ENCODE data around the gene PRKCZ.

The PRKCZ gene

GRCh38 chr1:2046953-2047748, 3.1 kb upstream of the PRKCZ start:
- TF ChIP-seq CTCF (IDR thresholded peaks at IDR 0.05; ENCODE audit: insufficient read depth, low read length) (no peak), SPI1 (IDR thresholded peaks at IDR 0.05; ENCODE audit: borderline replicate concordance, low read depth) (no peak)
- no peak for DNase-seq (ENCODE audit: low read depth in 1 of 2, low spot score in 1 of 2)
- Histone ChIP-seq H3K27me3 (ENCODE audit: insufficient read depth, poor library complexity, severe bottlenecking) (peaks cover 42% of the 10 kb centered on the region), H3K4me3 (replicated peaks; ENCODE audit: insufficient read depth, low read length) (no peak overlapping the region), H3K27ac (replicated peaks) (no peak overlapping the region)

- Histone ChIP-seq H3K27me3 (ENCODE audit: insufficient read depth, poor library complexity, severe bottlenecking) (peaks cover 47% of the 10 kb centered on the region), H3K4me3 (replicated peaks; ENCODE audit: insufficient read depth, low read length) (no peak overlapping the region)
Observed at GRCh38 chr1:2047749-2048729, 2.2 kb upstream of the PRKCZ start.

GRCh38 chr1:2049225-2049717, 940 bp upstream of the PRKCZ start:
- no peak overlapping the region for H3K27ac ChIP-seq (replicated peaks)
- no peak for TF ChIP-seq POLR2AphosphoS5 (IDR thresholded peaks at IDR 0.05; ENCODE audit: low read depth)
- TF ChIP-seq, protein P1, sequence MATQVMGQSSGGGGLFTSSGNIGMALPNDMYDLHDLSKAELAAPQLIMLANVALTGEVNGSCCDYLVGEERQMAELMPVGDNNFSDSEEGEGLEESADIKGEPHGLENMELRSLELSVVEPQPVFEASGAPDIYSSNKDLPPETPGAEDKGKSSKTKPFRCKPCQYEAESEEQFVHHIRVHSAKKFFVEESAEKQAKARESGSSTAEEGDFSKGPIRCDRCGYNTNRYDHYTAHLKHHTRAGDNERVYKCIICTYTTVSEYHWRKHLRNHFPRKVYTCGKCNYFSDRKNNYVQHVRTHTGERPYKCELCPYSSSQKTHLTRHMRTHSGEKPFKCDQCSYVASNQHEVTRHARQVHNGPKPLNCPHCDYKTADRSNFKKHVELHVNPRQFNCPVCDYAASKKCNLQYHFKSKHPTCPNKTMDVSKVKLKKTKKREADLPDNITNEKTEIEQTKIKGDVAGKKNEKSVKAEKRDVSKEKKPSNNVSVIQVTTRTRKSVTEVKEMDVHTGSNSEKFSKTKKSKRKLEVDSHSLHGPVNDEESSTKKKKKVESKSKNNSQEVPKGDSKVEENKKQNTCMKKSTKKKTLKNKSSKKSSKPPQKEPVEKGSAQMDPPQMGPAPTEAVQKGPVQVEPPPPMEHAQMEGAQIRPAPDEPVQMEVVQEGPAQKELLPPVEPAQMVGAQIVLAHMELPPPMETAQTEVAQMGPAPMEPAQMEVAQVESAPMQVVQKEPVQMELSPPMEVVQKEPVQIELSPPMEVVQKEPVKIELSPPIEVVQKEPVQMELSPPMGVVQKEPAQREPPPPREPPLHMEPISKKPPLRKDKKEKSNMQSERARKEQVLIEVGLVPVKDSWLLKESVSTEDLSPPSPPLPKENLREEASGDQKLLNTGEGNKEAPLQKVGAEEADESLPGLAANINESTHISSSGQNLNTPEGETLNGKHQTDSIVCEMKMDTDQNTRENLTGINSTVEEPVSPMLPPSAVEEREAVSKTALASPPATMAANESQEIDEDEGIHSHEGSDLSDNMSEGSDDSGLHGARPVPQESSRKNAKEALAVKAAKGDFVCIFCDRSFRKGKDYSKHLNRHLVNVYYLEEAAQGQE (IDR thresholded peaks at IDR 0.05; ENCODE audit: insufficient replicate concordance, low read depth): no peak
- TF ChIP-seq CTCF (IDR thresholded peaks at IDR 0.05; ENCODE audit: insufficient read depth, low read length): no peak
- TF ChIP-seq GABPA (IDR thresholded peaks at IDR 0.05; ENCODE audit: low read depth): no peak
- TF ChIP-seq SPI1 (IDR thresholded peaks at IDR 0.05; ENCODE audit: borderline replicate concordance, low read depth): no peak
- DNase-seq (ENCODE audit: low read depth in 1 of 2, low spot score in 1 of 2): no peak
- no peak overlapping the region for H3K4me3 ChIP-seq (replicated peaks; ENCODE audit: insufficient read depth, low read length)
- peaks cover 47% of the 10 kb centered on the region for H3K27me3 ChIP-seq (ENCODE audit: insufficient read depth, poor library complexity, severe bottlenecking)

More at GRCh38 chr1:2047749-2048729, 2.2 kb upstream of the PRKCZ start:
- no peak for DNase-seq (ENCODE audit: low read depth in 1 of 2, low spot score in 1 of 2)
- no peak overlapping the region for H3K27ac ChIP-seq (replicated peaks)
- TF ChIP-seq CTCF (IDR thresholded peaks at IDR 0.05; ENCODE audit: insufficient read depth, low read length): no peak
- TF ChIP-seq GABPA (IDR thresholded peaks at IDR 0.05; ENCODE audit: low read depth): no peak
- TF ChIP-seq, protein P1 (IDR thresholded peaks at IDR 0.05; ENCODE audit: insufficient replicate concordance, low read depth): no peak
- TF ChIP-seq SPI1 (IDR thresholded peaks at IDR 0.05; ENCODE audit: borderline replicate concordance, low read depth): no peak
- no peak for TF ChIP-seq POLR2AphosphoS5 (IDR thresholded peaks at IDR 0.05; ENCODE audit: low read depth)

All from HL-60 (cell line).